NT2/D1 (cell line): ENCODE data around the gene BLOC1S3.

Experiments
- DNase-seq: peaks from one replicate; pipeline ENCODE4 v3.0.0-alpha.2; 2011; ENCODE audit warnings: low read depth, low spot score
- H3K27me3 ChIP-seq: 2 replicates; pipeline ENCODE4 v1.6.0; 2011; ENCODE audit warnings: mild to moderate bottlenecking; ENCODE audit not compliant: insufficient read length, insufficient read depth
- H3K36me3 ChIP-seq: 2 replicates; pipeline ENCODE4 v1.6.1; 2011; ENCODE audit warnings: mild to moderate bottlenecking, low read length, mixed read lengths; ENCODE audit not compliant: insufficient read depth, insufficient read length
- H3K4me1 ChIP-seq: 2 replicates; pipeline ENCODE4 v1.5.1; 2011; ENCODE audit not compliant: insufficient read depth, insufficient read length
- H3K4me3 ChIP-seq: 2 replicates; pipeline ENCODE4 v1.5.1; 2011; ENCODE audit warnings: low read depth; ENCODE audit not compliant: insufficient read length
- H3K9ac ChIP-seq: 2 replicates; pipeline ENCODE4 v1.6.0; 2011; ENCODE audit warnings: low read depth; ENCODE audit not compliant: insufficient read length
- H3K9me3 ChIP-seq: 2 replicates; pipeline ENCODE4 v1.5.1; 2011; ENCODE audit warnings: mild to moderate bottlenecking, low read length; ENCODE audit not compliant: insufficient read depth
- SUZ12 ChIP-seq: IDR thresholded peaks from 2 replicates; pipeline ENCODE4 v1.6.1; 2011; ENCODE audit not compliant: insufficient read length, insufficient read depth; ENCODE audit errors: extremely low read depth
- YY1 ChIP-seq: IDR thresholded peaks from 2 replicates; pipeline ENCODE4 v1.6.1; 2011; ENCODE audit not compliant: insufficient read length, insufficient read depth
- ZNF274 ChIP-seq: IDR thresholded peaks from 2 replicates; pipeline ENCODE4 v1.6.1; 2011; ENCODE audit warnings: mild to moderate bottlenecking, low read depth, low read length

Gene BLOC1S3

DNA sequence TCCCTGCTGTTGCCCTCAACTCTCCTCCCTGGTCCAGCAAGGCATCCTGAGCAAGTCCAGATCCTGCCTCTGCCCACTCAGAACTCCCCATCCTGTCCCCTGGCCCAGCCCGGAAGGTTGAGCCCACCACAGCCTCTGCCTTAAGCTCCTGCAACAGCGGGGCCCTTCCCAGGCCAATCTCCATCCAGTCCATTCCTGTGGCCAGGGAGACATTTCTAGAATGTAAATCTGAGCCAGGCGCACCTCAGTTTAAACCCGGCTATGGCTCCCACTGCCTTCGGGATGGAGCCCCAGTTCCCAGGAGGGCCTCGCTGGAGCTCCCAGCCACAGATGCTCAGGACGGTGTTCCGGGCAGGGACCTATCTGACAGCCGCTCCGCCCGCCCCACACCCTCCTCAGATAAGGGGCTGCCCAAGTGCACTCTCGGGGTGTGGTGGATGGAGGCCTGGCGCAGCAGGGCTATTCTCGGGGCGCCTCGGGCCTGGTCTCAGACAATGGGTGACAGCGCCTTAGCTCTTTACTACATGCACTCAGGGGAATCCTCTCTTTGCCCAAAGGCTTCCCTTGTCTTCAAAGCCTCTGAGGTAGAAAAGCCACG is 5.9 kb upstream of the BLOC1S3 start:
- H3K9ac ChIP-seq = no peak overlapping the region
- TF ChIP-seq ZNF274 (no peak), YY1 (no peak), SUZ12 (no peak)

DNA sequence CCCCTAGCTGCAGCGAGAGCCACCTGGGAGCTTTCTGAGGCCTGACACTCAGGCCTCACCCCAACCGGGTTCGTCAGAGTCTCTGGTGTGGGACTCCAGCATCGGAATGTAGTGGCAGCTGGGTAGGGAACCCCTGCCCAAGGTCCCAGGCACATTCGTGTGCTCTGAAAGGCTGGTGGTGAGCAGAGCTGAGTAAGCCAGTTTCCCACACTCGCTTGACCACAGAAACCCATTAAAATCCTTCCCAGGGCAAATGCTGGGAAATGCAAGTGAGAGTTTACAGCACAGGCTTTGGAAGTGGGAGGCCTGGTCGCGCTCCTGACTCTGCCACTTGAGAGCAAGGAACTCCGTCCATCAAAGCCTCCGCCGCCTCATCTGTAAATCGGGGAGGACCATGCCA is 4.8 kb upstream of the BLOC1S3 start:
- no peaks in the 10 kb centered on the region for H3K36me3 ChIP-seq
- H3K9me3 ChIP-seq = no peaks in the 10 kb centered on the region
- DNase-seq = no peak
- H3K4me1 ChIP-seq = peaks cover 9% of the 10 kb centered on the region
- H3K27me3 ChIP-seq = no peaks in the 10 kb centered on the region
- H3K9ac ChIP-seq = no peak overlapping the region
- no peak overlapping the region for H3K4me3 ChIP-seq
- TF ChIP-seq ZNF274 = no peak
- TF ChIP-seq SUZ12 = no peak
- TF ChIP-seq YY1 = no peak

More for the DNA sequence above, 5.9 kb upstream of the BLOC1S3 start:
- no peak for DNase-seq
- Histone ChIP-seq H3K9me3 (no peaks in the 10 kb centered on the region), H3K36me3 (no peaks in the 10 kb centered on the region), H3K4me1 (peaks cover 9% of the 10 kb centered on the region), H3K27me3 (no peaks in the 10 kb centered on the region), H3K4me3 (no peak overlapping the region)

DNA sequence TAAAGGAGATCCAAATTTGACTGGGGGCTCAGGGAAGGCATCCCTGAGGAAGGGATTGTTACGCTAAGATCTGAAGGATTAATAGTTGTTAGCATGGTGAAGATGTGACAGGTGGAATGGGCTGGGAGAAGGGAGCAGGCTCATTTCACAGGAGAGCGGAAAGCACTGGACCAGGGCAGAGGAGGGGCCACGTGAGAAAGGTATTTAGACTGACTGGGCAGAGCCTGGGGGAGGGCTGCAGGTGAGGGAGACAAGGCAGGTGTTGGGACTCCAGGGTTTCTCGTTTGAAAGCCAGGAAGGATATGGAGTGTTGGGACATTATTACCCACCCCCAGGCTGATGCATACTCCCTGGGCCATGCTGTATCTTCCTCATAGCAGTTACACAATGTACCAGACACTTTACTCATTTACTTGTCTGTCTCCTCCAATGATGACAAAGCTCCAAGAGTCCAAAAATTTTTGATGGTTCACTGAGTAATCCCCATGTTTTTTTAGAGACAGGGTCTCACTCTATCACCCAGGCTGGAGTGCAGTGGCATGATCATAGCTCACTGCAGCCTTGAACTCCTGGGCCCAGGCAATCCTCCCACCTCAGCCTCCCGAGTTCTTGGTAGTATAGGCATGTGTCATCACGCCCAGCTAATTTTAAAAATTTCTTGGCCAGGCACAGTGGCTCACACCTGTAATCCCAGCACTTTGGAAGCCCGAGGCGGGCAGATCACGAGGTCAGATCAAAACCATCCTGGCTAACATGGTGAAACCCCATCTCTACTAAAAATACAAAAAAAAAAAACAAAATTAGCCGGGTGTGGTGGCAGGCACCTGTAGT is 2.9 kb upstream of the BLOC1S3 start:
- H3K9ac ChIP-seq = no peak overlapping the region
- no peak overlapping the region for H3K4me3 ChIP-seq
- DNase-seq = no peak
- no peaks in the 10 kb centered on the region for H3K9me3 ChIP-seq
- no peaks in the 10 kb centered on the region for H3K27me3 ChIP-seq
- H3K36me3 ChIP-seq = no peaks in the 10 kb centered on the region
- H3K4me1 ChIP-seq = peaks cover 6% of the 10 kb centered on the region
- no peak for TF ChIP-seq SUZ12
- TF ChIP-seq YY1 = no peak
- no peak for TF ChIP-seq ZNF274

DNA sequence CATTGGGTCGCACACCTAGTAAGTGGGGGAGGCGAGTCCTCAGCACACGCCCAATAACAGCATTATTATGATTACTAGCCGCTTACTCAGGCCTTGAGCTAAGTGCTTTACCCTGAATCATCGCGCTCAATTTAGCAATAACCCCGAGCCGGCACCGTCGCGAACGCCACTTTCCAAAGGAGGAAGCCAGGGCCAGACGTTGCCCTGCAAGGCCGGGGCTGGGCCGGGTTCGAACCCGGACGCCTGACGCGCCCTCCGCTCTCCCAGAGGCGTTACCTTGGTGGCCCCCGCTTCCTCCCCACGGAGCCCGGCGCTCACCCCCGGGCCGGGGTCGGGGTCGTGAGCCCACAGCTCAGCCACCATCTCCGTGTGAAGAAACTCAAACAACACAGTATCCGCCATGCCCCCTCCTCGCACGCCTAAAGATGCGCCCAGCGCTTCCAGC is 745 bp upstream of the BLOC1S3 start, which contains the start of gene TRAPPC6A:
TSS of gene TRAPPC6A (minus strand) at position 421 of the 445 bp plus-strand sequence. CDS start at position 402, 19 bp downstream.
- H3K9me3 ChIP-seq = no peaks in the 10 kb centered on the region
- DNase-seq = no peak
- peak within 1 kb of the TSS; percentile 88 for H3K9ac ChIP-seq
- TF ChIP-seq ZNF274 = no peak
- TF ChIP-seq YY1 = no peak
- no peak for TF ChIP-seq SUZ12
- H3K4me1 ChIP-seq = peaks cover 4% of the 10 kb centered on the region
- H3K36me3 ChIP-seq = peaks cover 8% of the 10 kb centered on the region
- H3K27me3 ChIP-seq = no peaks in the 10 kb centered on the region
- peak within 1 kb of the TSS; percentile 87 for H3K4me3 ChIP-seq

DNA sequence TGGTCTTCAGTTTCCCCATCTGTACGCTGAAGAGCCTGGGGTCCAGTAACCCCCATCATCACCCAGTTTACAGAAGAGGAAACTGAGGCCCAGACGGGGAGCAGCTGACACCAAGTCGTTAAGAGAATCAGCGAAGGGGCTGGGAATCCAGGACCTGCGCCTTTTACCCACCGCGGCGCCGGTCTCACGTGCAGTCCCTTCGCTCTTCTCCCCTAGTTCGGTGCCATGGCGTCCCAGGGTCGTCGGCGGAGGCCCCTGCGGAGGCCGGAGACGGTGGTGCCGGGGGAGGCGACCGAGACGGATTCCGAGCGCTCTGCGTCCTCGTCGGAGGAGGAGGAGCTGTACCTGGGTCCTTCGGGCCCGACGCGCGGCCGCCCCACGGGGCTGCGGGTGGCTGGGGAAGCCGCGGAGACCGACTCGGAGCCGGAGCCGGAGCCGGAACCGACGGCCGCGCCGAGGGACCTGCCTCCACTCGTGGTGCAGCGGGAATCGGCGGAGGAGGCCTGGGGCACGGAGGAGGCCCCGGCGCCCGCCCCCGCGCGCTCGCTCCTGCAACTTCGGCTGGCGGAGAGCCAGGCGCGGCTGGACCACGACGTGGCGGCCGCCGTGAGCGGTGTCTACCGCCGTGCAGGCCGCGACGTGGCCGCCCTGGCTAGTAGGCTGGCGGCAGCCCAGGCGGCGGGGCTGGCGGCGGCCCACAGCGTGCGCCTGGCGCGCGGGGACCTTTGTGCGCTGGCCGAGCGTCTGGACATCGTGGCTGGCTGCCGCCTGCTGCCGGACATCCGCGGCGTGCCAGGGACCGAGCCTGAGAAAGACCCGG is 698 bp downstream of the BLOC1S3 start:
- peaks cover 4% of the 10 kb centered on the region for H3K4me1 ChIP-seq
- no peaks in the 10 kb centered on the region for H3K9me3 ChIP-seq
- H3K36me3 ChIP-seq = peaks cover 8% of the 10 kb centered on the region
- no peaks in the 10 kb centered on the region for H3K27me3 ChIP-seq
- peak overlapping the region; percentile 88 for H3K9ac ChIP-seq
- TF ChIP-seq SUZ12 = no peak
- TF ChIP-seq ZNF274 = no peak
- no peak for TF ChIP-seq YY1
- peak overlapping the region; percentile 75 for H3K4me3 ChIP-seq
- no peak for DNase-seq

DNA sequence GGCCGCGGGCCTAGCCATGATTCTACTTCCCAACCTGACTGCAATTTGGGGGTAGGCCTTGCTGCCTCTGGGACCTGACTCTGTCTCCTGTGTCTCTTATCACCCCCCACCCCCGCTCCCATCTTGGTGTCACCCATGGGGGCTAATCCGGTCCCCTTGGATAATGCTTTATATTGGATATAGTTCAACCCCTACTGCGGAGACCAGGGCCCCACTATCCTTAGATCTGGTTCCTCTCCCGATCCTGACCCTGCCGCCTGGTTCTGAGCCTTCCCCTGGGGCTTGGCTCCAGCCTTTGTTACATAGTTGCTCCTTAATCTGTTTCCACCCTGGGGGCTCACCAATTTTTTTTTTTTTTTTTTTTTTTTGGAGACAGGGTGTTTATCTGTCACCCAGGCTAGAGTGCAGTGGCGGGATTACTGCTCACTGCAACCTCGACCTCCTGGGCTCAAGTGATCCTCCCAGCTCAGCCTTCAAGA is 1.3 kb downstream of the BLOC1S3 start:
- Histone ChIP-seq H3K4me3 (peak overlapping the region; percentile 75), H3K27me3 (no peaks in the 10 kb centered on the region), H3K36me3 (peaks cover 8% of the 10 kb centered on the region), H3K9me3 (no peaks in the 10 kb centered on the region), H3K4me1 (peaks cover 4% of the 10 kb centered on the region), H3K9ac (peak overlapping the region; percentile 88)
- no peak for DNase-seq
- TF ChIP-seq SUZ12 = no peak
- no peak for TF ChIP-seq ZNF274
- TF ChIP-seq YY1 = no peak

DNA sequence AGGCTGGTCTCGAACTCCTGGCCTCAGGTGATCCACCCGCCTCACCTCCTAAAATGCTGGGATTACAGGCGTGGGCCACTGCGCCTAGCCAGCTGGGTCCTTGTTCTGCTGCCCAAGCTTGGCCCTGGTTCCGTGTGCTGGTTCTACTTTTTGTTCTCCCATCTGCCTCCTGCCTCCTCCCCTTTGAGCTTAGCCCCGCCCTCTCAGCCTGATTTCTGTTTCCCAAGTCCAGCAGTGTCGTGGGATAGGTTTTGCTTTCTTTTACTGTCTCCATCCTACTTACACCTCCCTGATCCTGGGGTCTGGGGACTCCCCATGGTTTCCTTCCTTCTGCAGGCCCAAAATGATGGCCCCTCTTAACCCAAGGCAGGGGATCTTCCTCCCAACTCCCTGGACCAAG is 2.4 kb downstream of the BLOC1S3 start:
- peaks cover 4% of the 10 kb centered on the region for H3K4me1 ChIP-seq
- TF ChIP-seq ZNF274 (no peak), YY1 (no peak), SUZ12 (no peak)
- H3K27me3 ChIP-seq = no peaks in the 10 kb centered on the region
- no peak overlapping the region for H3K4me3 ChIP-seq
- H3K9ac ChIP-seq = no peak overlapping the region
- H3K36me3 ChIP-seq = peaks cover 8% of the 10 kb centered on the region
- no peak for DNase-seq
- no peaks in the 10 kb centered on the region for H3K9me3 ChIP-seq
